Activated T-helper 1 cell treated with anti-CD3 and anti-CD28 coated beads, Interleukin-12 subunit alpha, Interleukin-12 subunit beta, Interleukin-2, Interleukin-4 antibody, amounts not matched to agents 30 ng/mL and 10 ng/mL and 1 ng/mL, durations not matched to agents 14 hours and 24 hours and 36 hours (primary cell): ENCODE results near the gene CLCN5. TPM values are rescaled to one million over a fixed set of nuclear protein-coding genes. Genes with fewer than 3 reads are reported as not detected.

ENCODE experiments used
- DNase-seq: peaks from one replicate; pipeline ENCODE4 v3.0.0; 2021; ENCODE audit warnings: low spot score
- H3K27ac Mint-ChIP-seq: one replicate; pipeline ENCODE4 v1.8.0; 2021; ENCODE audit warnings: mild to moderate bottlenecking, mixed read lengths
- H3K27me3 Mint-ChIP-seq: one replicate; pipeline ENCODE4 v1.8.0; 2022; ENCODE audit warnings: mild to moderate bottlenecking, moderate library complexity, mixed read lengths; ENCODE audit not compliant: insufficient read depth
- H3K36me3 Mint-ChIP-seq: one replicate; pipeline ENCODE4 v1.8.0; 2021; ENCODE audit warnings: low read depth, mixed read lengths
- H3K4me1 Mint-ChIP-seq: one replicate; pipeline ENCODE4 v1.8.0; 2021; ENCODE audit warnings: low read depth, mixed read lengths
- H3K4me3 Mint-ChIP-seq: one replicate; pipeline ENCODE4 v1.8.0; 2021; ENCODE audit warnings: mild to moderate bottlenecking, moderate library complexity, mixed read lengths
- H3K9me3 Mint-ChIP-seq: one replicate; pipeline ENCODE4 v1.8.0; 2021; ENCODE audit warnings: mixed read lengths
- intact Hi-C: fragments of 100-400 bp; cut with micrococcal nuclease; formaldehyde crosslinking; loops from one replicate; pipeline ENCODE4 v1.15.1; 2024
- total RNA-seq: library from RNA; stranded (reverse); gene quantifications from 2 replicates; pipeline ENCODE4 v1.2.3, GENCODE V29; 2022

Gene CLCN5
- total RNA-seq, 1 donor from 2014 or later: 5.5 TPM

DNA sequence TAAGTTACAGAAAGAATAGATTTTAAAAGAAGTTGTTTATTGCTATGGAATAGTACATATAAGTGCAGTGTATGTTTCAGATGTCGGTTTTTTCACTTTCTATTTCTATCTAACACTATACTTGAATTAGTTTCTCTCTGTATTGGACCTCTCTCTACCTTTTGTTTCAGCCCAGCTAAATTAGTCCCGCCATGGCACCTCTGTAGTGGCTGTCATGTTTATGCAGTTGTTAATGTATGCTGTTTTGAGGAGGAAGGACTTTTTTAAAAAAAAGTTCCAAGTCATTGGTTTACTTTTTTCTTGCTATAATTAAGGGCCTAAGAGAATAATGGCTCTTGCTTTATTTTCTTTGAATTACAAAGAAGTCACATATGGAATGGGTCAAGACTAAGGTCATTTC is 160.3 kb downstream of the CLCN5 start:
- Mint-ChIP-seq H3K27me3 (no peaks in the 10 kb centered on the region), H3K4me3 (no peak overlapping the region), H3K4me1 (no peaks in the 10 kb centered on the region), H3K27ac (no peak overlapping the region), H3K9me3 (no peaks in the 10 kb centered on the region), H3K36me3 (no peaks in the 10 kb centered on the region)
- intact Hi-C loops: no loop called here
- no peak for DNase-seq

DNA sequence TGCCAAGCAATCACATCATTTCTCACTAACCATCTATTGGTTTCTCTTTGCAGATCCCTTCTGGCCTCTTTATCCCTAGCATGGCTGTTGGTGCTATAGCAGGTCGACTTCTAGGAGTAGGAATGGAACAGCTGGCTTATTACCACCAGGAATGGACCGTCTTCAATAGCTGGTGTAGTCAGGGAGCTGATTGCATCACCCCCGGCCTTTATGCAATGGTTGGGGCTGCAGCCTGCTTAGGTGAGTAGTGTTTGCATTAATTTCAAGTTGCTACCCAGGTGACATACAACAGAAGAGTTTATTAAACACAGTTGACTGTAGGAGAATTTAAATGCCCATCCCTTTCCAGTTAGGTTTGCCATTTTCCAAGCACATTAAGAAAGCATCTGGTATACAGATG is 166.2 kb downstream of the CLCN5 start:
- Mint-ChIP-seq H3K4me3 (no peak overlapping the region), H3K9me3 (no peaks in the 10 kb centered on the region), H3K27me3 (no peaks in the 10 kb centered on the region), H3K4me1 (no peaks in the 10 kb centered on the region), H3K36me3 (no peaks in the 10 kb centered on the region), H3K27ac (no peak overlapping the region)
- intact Hi-C loops: no loop called here
- no peak for DNase-seq

DNA sequence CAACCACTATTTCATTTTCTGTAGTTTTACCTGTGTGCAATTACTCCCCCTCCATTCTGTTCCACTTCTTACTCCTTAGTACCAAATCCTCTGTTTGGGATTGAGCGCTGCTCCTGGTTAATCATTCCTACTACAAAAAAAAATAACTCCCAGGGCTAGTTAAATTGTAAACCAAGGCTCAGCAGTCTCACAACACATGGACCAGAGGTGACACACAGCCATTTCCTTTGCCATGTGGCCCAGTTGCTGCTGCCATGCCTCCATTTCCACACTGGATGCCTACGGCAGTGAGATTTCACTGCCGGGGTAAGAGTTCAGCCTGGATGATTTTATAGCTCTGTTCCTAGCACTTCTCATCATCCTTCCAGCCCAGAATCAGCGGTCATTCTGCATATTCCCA is 171.2 kb downstream of the CLCN5 start:
- H3K27ac Mint-ChIP-seq: no peak overlapping the region
- no peaks in the 10 kb centered on the region for H3K36me3 Mint-ChIP-seq
- H3K4me1 Mint-ChIP-seq: no peaks in the 10 kb centered on the region
- DNase-seq: no peak
- H3K27me3 Mint-ChIP-seq: no peaks in the 10 kb centered on the region
- H3K9me3 Mint-ChIP-seq: no peaks in the 10 kb centered on the region
- no peak overlapping the region for H3K4me3 Mint-ChIP-seq
- intact Hi-C loops: no loop called here

DNA sequence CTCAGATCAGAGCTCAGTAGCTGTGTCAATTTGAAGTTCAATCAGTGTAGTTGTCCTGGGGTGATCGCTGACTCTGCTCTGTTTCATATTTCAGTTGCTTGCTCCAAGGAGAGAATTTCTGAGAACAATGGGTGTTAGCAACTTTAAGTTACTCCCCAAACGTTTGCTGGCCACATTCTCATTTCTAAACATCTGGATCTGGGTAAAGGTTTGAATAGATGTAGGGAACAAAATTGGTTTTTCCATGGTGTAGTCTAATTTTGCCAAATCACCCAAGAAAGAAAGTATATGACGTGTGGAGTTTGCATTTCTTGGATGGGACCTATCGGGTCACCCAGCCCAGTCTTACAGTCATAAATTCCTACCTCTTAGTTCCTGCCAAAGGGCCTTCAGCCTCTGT is 174.7 kb downstream of the CLCN5 start:
- intact Hi-C loops: no loop called here
- no peaks in the 10 kb centered on the region for H3K36me3 Mint-ChIP-seq
- H3K27ac Mint-ChIP-seq: no peak overlapping the region
- H3K27me3 Mint-ChIP-seq: no peaks in the 10 kb centered on the region
- no peaks in the 10 kb centered on the region for H3K4me1 Mint-ChIP-seq
- no peak for DNase-seq
- H3K4me3 Mint-ChIP-seq: no peak overlapping the region
- H3K9me3 Mint-ChIP-seq: no peaks in the 10 kb centered on the region

DNA sequence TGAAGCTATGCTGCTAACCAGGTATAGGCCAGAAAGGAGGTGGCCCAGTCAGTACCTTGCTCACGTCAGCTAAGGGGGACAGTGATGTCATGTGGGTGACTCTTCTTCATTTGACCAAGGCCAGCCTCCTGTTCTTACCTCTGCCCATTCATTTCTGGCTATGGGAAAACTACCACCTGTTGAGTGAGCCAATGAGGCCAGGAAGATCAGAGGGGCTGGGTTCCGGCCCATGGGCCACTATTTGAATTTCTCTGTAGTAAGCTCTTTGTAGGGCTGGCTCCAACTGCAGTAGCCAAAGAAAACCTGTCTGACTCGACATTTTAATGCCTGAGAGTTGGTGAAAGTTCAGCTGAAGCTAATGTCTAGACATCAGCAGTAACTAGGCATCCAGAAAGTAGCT is 175.8 kb downstream of the CLCN5 start:
- no peaks in the 10 kb centered on the region for H3K36me3 Mint-ChIP-seq
- intact Hi-C loops: no loop called here
- no peaks in the 10 kb centered on the region for H3K4me1 Mint-ChIP-seq
- no peak for DNase-seq
- no peaks in the 10 kb centered on the region for H3K9me3 Mint-ChIP-seq
- no peak overlapping the region for H3K4me3 Mint-ChIP-seq
- no peak overlapping the region for H3K27ac Mint-ChIP-seq
- H3K27me3 Mint-ChIP-seq: no peaks in the 10 kb centered on the region

DNA sequence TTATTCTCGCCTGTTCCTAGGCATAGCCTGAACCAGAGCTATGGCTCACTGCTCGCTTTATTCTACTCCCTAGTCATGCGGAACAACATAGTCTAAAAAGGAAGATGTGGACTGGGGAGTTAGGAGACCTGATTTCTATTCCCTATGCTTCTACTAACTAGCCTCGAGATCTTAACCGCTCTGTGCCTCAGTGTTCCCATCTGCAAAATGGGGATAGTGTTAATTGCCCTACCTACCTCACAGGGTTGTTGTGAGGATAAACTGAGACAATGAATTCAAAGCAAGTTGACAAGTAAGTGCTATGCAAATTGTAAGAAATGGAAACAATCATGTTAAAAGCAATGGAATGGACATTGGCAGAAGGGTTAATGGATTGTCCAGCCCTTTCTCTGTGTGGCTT is 176.4 kb downstream of the CLCN5 start:
- no peaks in the 10 kb centered on the region for H3K27me3 Mint-ChIP-seq
- intact Hi-C loops: no loop called here
- H3K4me1 Mint-ChIP-seq: no peaks in the 10 kb centered on the region
- no peaks in the 10 kb centered on the region for H3K36me3 Mint-ChIP-seq
- H3K9me3 Mint-ChIP-seq: no peaks in the 10 kb centered on the region
- no peak overlapping the region for H3K4me3 Mint-ChIP-seq
- no peak overlapping the region for H3K27ac Mint-ChIP-seq
- no peak for DNase-seq

DNA sequence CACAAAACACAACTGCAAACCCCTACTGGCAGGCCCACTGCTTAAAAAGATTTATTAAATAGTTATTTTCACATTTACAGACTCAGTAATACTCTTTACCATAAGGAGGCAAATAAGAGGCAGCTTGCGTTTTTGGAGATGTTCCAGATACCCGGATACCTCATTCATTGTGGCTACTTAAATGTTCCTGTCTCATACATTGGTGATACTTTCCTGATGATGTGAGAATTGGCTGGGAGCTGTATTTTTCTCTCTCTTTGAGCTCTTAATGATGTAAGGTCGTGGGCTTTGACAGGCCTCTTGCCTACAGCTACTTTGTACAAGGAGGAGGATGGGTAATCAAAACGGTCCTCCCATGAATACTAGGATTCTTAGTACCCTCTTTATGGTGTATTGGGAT is 176.9 kb downstream of the CLCN5 start:
- DNase-seq: no peak
- Mint-ChIP-seq H3K36me3 (no peaks in the 10 kb centered on the region), H3K27ac (no peak overlapping the region), H3K27me3 (no peaks in the 10 kb centered on the region), H3K9me3 (no peaks in the 10 kb centered on the region), H3K4me3 (no peak overlapping the region), H3K4me1 (no peaks in the 10 kb centered on the region)
- intact Hi-C loops: no loop called here

DNA sequence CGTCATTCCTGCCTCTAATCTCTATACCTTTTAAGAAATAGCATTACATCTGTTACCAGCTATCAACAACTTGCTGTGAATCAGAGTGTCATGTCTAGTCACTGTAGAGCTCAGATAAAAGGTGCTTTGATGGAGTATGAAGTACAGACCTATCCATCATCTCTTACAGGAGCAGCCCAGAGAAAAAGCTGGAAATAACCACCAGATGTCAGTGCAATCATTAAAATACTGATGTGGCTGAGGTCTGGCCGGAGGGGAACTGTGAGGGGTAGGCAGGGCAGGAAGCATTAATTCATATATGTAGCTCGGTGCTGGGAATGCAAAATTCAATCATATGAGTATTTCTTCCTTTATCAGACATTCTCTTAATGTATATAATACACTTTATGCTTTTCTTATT is 177.8 kb downstream of the CLCN5 start:
- Mint-ChIP-seq H3K27ac (no peak overlapping the region), H3K4me3 (no peak overlapping the region), H3K4me1 (no peaks in the 10 kb centered on the region), H3K9me3 (no peaks in the 10 kb centered on the region), H3K36me3 (no peaks in the 10 kb centered on the region), H3K27me3 (no peaks in the 10 kb centered on the region)
- DNase-seq: no peak
- intact Hi-C loops: no loop called here

DNA sequence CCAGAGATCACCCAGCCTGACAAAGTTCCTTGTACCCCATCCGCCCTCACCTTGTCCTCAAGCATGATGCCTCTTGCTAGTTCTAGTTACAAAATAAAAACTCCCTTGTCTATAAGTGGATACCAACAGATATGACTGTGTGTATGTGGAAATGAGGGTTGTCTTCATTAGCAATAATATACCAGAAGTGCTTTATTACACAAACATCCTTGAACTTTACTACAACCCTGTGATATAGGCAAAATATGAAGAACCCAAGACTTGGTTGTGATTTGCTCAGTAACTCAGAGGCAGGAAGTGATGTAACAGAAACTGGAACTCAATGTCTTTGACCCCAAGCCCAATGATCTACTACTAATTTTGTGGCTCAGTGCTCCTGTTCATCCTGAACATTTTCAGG is 180.8 kb downstream of the CLCN5 start:
- no peak overlapping the region for H3K4me3 Mint-ChIP-seq
- no peaks in the 10 kb centered on the region for H3K36me3 Mint-ChIP-seq
- no peaks in the 10 kb centered on the region for H3K9me3 Mint-ChIP-seq
- intact Hi-C loops: no loop called here
- no peaks in the 10 kb centered on the region for H3K27me3 Mint-ChIP-seq
- H3K27ac Mint-ChIP-seq: no peak overlapping the region
- no peak for DNase-seq
- H3K4me1 Mint-ChIP-seq: no peaks in the 10 kb centered on the region

DNA sequence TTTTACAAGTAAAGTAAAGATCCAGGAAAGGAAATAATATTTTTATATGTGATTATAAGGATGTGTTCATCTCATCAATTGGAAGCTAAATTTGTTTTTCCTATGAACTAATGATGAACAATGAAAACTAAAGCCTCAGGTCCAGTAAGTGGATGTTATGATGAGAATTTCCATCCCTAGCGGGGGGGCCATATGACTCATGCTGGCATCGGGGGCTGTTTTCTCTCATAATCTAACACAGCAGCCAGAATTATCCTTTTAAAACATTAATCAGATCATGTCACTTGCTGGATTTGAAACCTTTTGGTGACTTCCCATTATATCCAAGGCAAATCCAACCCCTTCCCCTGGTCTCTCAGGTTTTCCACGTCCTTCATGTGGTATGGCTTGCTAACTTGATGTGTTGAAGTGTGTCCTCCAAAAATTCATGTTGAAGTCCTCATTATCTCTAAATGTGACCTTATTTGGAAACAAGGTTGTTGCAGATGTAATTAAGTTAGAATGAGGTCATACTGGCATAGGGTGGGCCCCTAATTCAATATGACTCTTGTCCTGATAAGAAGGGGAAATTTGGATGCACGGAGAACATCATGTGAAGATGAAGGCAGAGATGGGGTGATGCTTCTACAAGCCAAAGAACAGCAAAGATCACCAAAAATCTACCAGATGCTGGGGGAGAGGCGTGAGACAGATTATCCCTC is 181.6 kb downstream of the CLCN5 start:
- DNase-seq: no peak
- H3K4me3 Mint-ChIP-seq: no peak overlapping the region
- H3K9me3 Mint-ChIP-seq: no peaks in the 10 kb centered on the region
- H3K27me3 Mint-ChIP-seq: no peaks in the 10 kb centered on the region
- H3K27ac Mint-ChIP-seq: no peak overlapping the region
- intact Hi-C loops: no loop called here
- H3K4me1 Mint-ChIP-seq: no peaks in the 10 kb centered on the region
- H3K36me3 Mint-ChIP-seq: no peaks in the 10 kb centered on the region

DNA sequence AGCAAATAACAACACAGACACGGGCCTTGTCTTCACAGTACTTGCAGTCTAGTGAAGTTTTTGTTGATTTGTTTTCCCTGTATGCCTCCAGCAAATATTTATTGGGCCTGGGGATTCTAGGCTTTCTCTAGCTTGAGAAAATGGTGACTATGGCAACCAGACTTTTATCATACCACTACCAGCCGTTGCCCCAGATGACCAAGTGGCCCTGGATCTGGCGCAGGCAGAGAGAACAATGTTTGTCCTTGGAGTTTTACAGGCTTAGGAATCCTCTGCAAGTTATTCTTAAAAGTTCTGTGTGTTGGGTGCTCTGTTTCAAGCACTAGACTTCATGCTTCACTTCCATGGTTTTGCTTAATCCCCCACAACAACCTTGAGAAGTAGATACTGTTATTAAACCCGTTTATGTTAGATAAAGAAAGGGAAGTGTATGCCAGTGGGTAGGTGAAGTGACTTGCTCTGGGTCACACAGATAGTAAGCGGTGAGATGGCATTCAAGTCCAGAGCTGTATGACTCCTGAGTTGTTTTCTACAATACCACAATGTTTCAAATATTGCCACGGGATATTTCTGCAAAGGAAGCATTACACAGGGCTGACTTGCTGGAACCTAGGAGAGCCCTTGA is 183.8 kb downstream of the CLCN5 start:
- intact Hi-C loops: no loop called here
- peaks cover 3% of the 10 kb centered on the region for H3K27me3 Mint-ChIP-seq

DNA sequence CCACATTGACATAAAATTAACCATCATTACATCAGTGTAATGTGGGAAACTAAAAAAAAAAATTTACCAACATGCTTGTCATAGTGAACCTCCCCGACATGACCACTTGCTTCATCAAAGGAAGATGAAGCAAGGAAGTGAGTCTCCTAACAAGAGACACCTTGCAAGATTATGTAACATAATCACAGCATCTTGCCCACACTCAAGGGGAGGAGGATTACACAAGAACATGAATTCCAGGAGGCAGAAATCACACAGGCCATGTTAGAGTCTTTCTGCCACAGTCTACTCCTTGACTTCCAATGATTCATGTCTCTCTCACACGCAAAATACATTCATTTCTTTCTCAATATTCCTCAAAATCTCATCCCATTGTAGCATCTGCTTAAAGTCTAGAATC is 185.1 kb downstream of the CLCN5 start:
- H3K36me3 Mint-ChIP-seq: no peaks in the 10 kb centered on the region
- H3K27me3 Mint-ChIP-seq: peaks cover 3% of the 10 kb centered on the region
- H3K4me3 Mint-ChIP-seq: no peak overlapping the region
- H3K9me3 Mint-ChIP-seq: no peaks in the 10 kb centered on the region
- intact Hi-C loops: no loop called here
- no peaks in the 10 kb centered on the region for H3K4me1 Mint-ChIP-seq
- H3K27ac Mint-ChIP-seq: no peak overlapping the region
- no peak for DNase-seq

More for the DNA sequence above, 183.8 kb downstream of the CLCN5 start:
- no peak for DNase-seq
- H3K4me1 Mint-ChIP-seq: no peaks in the 10 kb centered on the region
- no peaks in the 10 kb centered on the region for H3K9me3 Mint-ChIP-seq
- H3K27ac Mint-ChIP-seq: no peak overlapping the region
- no peak overlapping the region for H3K4me3 Mint-ChIP-seq
- H3K36me3 Mint-ChIP-seq: no peaks in the 10 kb centered on the region

DNA sequence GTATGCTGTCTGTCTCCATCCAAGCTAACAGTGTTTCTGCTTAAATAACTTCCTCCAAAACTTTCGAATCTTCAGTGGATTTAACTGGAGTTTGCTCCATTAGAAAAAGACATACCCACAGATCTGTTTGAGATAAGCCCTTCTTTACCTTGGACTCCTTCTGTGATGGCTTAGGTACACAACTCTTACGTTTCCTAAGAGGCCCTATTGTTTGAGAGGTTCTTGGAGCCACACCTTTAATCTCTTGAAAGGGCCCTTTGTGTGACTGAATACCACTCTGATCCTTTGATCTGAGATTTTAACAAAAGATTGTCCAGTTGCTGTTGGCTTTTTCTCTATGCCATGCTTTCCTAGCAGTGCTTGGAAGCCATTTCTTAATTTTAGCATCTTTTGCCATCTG is 185.9 kb downstream of the CLCN5 start:
- Mint-ChIP-seq H3K27ac (no peak overlapping the region), H3K36me3 (no peaks in the 10 kb centered on the region), H3K4me3 (no peak overlapping the region), H3K27me3 (peaks cover 3% of the 10 kb centered on the region), H3K4me1 (no peaks in the 10 kb centered on the region), H3K9me3 (no peaks in the 10 kb centered on the region)
- intact Hi-C loops: no loop called here
- no peak for DNase-seq

DNA sequence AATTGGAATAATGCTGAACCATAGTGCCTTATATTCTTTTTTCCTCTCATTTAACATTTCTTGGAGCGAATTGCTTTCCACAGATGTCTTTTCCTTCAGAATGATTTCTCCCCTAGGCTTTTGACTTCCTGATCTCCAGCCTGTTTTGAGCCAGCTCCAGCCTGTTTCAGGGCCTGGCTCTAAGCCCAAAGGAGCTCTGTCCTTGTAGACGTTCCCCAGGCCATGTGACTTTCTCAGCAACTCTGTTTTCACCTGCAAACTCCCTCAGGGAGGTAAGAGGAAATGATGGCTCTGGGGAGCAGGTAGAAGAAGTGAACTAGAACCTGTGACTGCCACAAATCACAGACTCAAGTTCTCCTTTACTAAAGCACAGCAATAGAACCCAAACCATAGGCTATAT is 189.3 kb downstream of the CLCN5 start:
- Mint-ChIP-seq H3K4me1 (no peaks in the 10 kb centered on the region), H3K27ac (no peak overlapping the region), H3K36me3 (no peaks in the 10 kb centered on the region), H3K27me3 (peaks cover 3% of the 10 kb centered on the region), H3K9me3 (no peaks in the 10 kb centered on the region), H3K4me3 (no peak overlapping the region)
- DNase-seq: no peak
- intact Hi-C loops: no loop called here
